Panc1 (cell line): ENCODE data around the gene SPATC1L. TPM values are rescaled to one million over a fixed set of nuclear protein-coding genes. Genes with fewer than 3 reads are reported as not detected.

Source experiments
- ATAC-seq: fragments of 200-7000 bp; cut with Tn5 transposase; 2 replicates; pipeline ENCODE4 v1.9.1; 2020; ENCODE audit warnings: mild to moderate bottlenecking, moderate library complexity
- BruUV-seq: library from RNA; stranded (reverse); fragments of 400-500 nt; replicated peaks from 2 replicates; lab custom pipeline; 2021; lab: Mats Ljungman, UMichigan
- CTCF ChIA-PET: fragments of 300-600 bp; sonication (Branson Sonifier 250); formaldehyde crosslinking; loops from one replicate; lab custom pipeline; 2022; ENCODE audit warnings: antibody characterized with exemption; lab: Charles Lee
- POLR2A ChIA-PET: fragments of 300-600 bp; sonication (Branson Sonifier 250); formaldehyde crosslinking; loops from one replicate; lab custom pipeline; 2022; ENCODE audit warnings: antibody characterized with exemption; lab: Charles Lee
- DNase-seq: peaks from one replicate; pipeline ENCODE4 v3.0.0-alpha.2; 2010; ENCODE audit warnings: low read depth, low spot score
- H3K27ac ChIP-seq: 2 replicates; pipeline ENCODE4 v1.5.1; 2011; ENCODE audit warnings: mild to moderate bottlenecking, low read length, inconsistent platforms
- H3K27me3 ChIP-seq: fragments of 200-500 bp; sonication (Bioruptor generic); 2 replicates; pipeline ENCODE4 v1.6.0; 2014; ENCODE audit warnings: low read length, inconsistent platforms; ENCODE audit not compliant: control insufficient read depth, insufficient read depth
- H3K36me3 ChIP-seq: fragments of 200-500 bp; sonication (Bioruptor generic); 2 replicates; pipeline ENCODE4 v1.5.1; 2014; ENCODE audit warnings: inconsistent platforms, mild to moderate bottlenecking, low read length, moderate library complexity; ENCODE audit not compliant: control insufficient read depth, insufficient read depth
- H3K4me1 ChIP-seq: 2 replicates; pipeline ENCODE4 v1.5.1; 2011; ENCODE audit warnings: inconsistent platforms, mild to moderate bottlenecking, low read length, moderate library complexity; ENCODE audit not compliant: control insufficient read depth, insufficient read depth
- H3K4me3 ChIP-seq, 2 experiments: 2 replicates each; pipeline ENCODE4 v1.5.1; 2011 to 2012; ENCODE audit warnings: low read depth in 2 of 2, low read length in 2 of 2, mild to moderate bottlenecking in 2 of 2, inconsistent platforms in 1 of 2, moderate library complexity in 1 of 2
- H3K9me3 ChIP-seq: fragments of 200-500 bp; sonication (Bioruptor generic); 2 replicates; pipeline ENCODE4 v1.5.1; 2014; ENCODE audit warnings: low read depth, mild to moderate bottlenecking, inconsistent platforms, low read length, moderate library complexity; ENCODE audit not compliant: control insufficient read depth, insufficient read depth
- CTCF ChIP-seq: fragments of 450-650 bp; IDR thresholded peaks from 2 replicates; pipeline ENCODE4 v1.5.1; 2017; ENCODE audit warnings: mild to moderate bottlenecking
- POLR2AphosphoS5 ChIP-seq: IDR thresholded peaks from 2 replicates; pipeline ENCODE4 v1.6.1; 2012; ENCODE audit warnings: mild to moderate bottlenecking, low read depth, low read length, moderate library complexity
- SIN3A ChIP-seq: IDR thresholded peaks from 2 replicates; pipeline ENCODE4 v1.6.1; 2012; ENCODE audit warnings: low read depth, mild to moderate bottlenecking, low read length, moderate library complexity, borderline replicate concordance; ENCODE audit not compliant: insufficient read depth
- TCF7L2 ChIP-seq: IDR thresholded peaks from 2 replicates; pipeline ENCODE4 v1.6.1; 2011; ENCODE audit warnings: mild to moderate bottlenecking, low read depth, low read length, inconsistent platforms
- in situ Hi-C: cut with HindIII; loops from 2 replicates; pipeline ENCODE4 v1.10.0; 2016; ENCODE audit warnings: low sequenced_read_pairs, low pct_unique_long_range_greater_than_20kb
- intact Hi-C: fragments of 100-400 bp; cut with micrococcal nuclease; formaldehyde crosslinking; loops from one replicate; pipeline ENCODE4 v1.10.0; 2022; ENCODE audit not compliant: unreplicated experiment
- total RNA-seq: library from RNA; stranded (reverse); gene quantifications from one replicate; pipeline ENCODE4 v1.2.1, GENCODE V29; 2021; ENCODE audit not compliant: unreplicated experiment
- TF ChIP-seq, protein P1 (sequence below), 2 experiments: IDR thresholded peaks; 2 replicates each; pipeline ENCODE4 v1.6.1; 2011 to 2012; ENCODE audit warnings: low read depth in 2 of 2, control low read depth in 1 of 2, low read length in 1 of 2, mild to moderate bottlenecking in 1 of 2, moderate library complexity in 1 of 2; ENCODE audit not compliant: insufficient read depth in 1 of 2

SPATC1L gene
- total RNA-seq, 1 experiment from 2014 or later, result 0.26 TPM

DNA sequence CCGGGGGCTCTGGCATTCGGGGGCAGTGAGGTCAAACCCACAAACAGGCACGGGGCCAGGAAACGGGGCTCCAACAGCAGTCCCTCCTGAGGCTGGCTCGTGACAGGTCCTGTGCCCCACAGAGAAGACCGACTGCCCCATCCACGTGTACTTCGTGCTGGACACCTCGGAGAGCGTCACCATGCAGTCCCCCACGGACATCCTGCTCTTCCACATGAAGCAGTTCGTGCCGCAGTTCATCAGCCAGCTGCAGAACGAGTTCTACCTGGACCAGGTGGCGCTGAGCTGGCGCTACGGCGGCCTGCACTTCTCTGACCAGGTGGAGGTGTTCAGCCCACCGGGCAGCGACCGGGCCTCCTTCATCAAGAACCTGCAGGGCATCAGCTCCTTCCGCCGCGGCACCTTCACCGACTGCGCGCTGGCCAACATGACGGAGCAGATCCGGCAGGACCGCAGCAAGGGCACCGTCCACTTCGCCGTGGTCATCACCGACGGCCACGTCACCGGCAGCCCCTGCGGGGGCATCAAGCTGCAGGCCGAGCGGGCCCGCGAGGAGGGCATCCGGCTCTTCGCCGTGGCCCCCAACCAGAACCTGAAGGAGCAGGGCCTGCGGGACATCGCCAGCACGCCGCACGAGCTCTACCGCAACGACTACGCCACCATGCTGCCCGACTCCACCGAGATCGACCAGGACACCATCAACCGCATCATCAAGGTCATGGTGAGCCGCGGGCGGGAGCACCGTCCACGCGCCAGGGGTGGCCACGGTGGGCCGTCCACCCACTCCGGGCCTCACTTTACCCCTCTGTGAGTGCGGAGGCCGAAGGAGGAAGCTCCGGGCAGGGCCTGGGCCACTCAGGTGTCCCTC is 72.2 kb downstream of the SPATC1L start:
- in situ Hi-C loops, result no loop called here
- H3K27me3 ChIP-seq, result no peaks in the 10 kb centered on the region
- no peak for DNase-seq
- intact Hi-C loops, result no loop called here
- H3K4me3 ChIP-seq, result no peak overlapping the region
- ChIA-PET CTCF (no interaction called here), POLR2A (no interaction called here)
- no peak for ATAC-seq
- H3K9me3 ChIP-seq, result no peaks in the 10 kb centered on the region
- no peaks in the 10 kb centered on the region for H3K4me1 ChIP-seq
- no TSS peak for BruUV-seq
- no peak for TF ChIP-seq SIN3A
- TF ChIP-seq TCF7L2, result no peak
- no peak for TF ChIP-seq POLR2AphosphoS5
- TF ChIP-seq CTCF, result no peak
- TF ChIP-seq, protein P1, sequence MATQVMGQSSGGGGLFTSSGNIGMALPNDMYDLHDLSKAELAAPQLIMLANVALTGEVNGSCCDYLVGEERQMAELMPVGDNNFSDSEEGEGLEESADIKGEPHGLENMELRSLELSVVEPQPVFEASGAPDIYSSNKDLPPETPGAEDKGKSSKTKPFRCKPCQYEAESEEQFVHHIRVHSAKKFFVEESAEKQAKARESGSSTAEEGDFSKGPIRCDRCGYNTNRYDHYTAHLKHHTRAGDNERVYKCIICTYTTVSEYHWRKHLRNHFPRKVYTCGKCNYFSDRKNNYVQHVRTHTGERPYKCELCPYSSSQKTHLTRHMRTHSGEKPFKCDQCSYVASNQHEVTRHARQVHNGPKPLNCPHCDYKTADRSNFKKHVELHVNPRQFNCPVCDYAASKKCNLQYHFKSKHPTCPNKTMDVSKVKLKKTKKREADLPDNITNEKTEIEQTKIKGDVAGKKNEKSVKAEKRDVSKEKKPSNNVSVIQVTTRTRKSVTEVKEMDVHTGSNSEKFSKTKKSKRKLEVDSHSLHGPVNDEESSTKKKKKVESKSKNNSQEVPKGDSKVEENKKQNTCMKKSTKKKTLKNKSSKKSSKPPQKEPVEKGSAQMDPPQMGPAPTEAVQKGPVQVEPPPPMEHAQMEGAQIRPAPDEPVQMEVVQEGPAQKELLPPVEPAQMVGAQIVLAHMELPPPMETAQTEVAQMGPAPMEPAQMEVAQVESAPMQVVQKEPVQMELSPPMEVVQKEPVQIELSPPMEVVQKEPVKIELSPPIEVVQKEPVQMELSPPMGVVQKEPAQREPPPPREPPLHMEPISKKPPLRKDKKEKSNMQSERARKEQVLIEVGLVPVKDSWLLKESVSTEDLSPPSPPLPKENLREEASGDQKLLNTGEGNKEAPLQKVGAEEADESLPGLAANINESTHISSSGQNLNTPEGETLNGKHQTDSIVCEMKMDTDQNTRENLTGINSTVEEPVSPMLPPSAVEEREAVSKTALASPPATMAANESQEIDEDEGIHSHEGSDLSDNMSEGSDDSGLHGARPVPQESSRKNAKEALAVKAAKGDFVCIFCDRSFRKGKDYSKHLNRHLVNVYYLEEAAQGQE (IDR thresholded peaks at IDR 0.05; ENCODE audit: insufficient read depth in 1 of 2, low read depth in 2 of 2, low read length in 1 of 2), result no peak
- no peaks in the 10 kb centered on the region for H3K36me3 ChIP-seq
- no peak overlapping the region for H3K27ac ChIP-seq

DNA sequence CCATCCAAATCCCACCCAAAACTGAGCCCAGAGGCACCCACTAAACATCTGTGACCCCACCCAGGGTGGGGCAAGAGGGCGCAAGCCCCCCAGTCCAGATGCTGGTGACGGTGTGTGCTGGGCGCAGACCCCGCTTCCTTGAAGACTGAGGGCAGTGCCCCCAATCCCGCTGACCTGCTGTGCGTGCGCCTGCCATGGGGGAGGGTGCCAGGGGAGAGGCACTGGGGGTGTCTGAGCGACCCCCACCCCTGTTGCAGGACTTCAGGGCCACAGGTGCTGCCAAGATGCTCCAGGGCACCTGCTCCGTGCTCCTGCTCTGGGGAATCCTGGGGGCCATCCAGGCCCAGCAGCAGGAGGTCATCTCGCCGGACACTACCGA is 73.1 kb downstream of the SPATC1L start:
- in situ Hi-C loops, result no loop called here
- no peak for TF ChIP-seq SIN3A
- no peak for TF ChIP-seq TCF7L2
- no peak for TF ChIP-seq POLR2AphosphoS5
- TF ChIP-seq, protein P1 (IDR thresholded peaks at IDR 0.05; ENCODE audit: insufficient read depth in 1 of 2, low read depth in 2 of 2, low read length in 1 of 2), result no peak
- no peak for TF ChIP-seq CTCF
- intact Hi-C loops, result no loop called here
- Histone ChIP-seq H3K27me3 (no peaks in the 10 kb centered on the region), H3K4me3 (no peak overlapping the region), H3K9me3 (no peaks in the 10 kb centered on the region), H3K4me1 (no peaks in the 10 kb centered on the region), H3K36me3 (no peaks in the 10 kb centered on the region), H3K27ac (no peak overlapping the region)
- ChIA-PET CTCF (no interaction called here), POLR2A (no interaction called here)
- no peak for ATAC-seq
- no peak for DNase-seq
- no TSS peak for BruUV-seq
